ENCODE measurements around the gene TRIO. TPM values are rescaled to one million over a fixed set of nuclear protein-coding genes. Genes with fewer than 3 reads are reported as not detected.

The TRIO gene
- total and polyA plus RNA-seq, 5 experiments from 2014 or later, result 0.69 to 8.3 (median 4.0) TPM; not detected in 1

- DNase-seq, result no peak
- H3K4me1 Mint-ChIP-seq, result peaks cover 0 to 46% (median 0%) of the 10 kb centered on the region in 4 donors
- peaks cover 0 to 5% (median 0%) of the 10 kb centered on the region in 3 donors for H3K36me3 Mint-ChIP-seq
- peaks cover 0 to 10% (median 3%) of the 10 kb centered on the region in 9 donors for H3K9me3 Mint-ChIP-seq
- POLR2A ChIA-PET, result no interaction called here
- ATAC-seq, result no peak
- peaks cover 3 to 9% (median 4%) of the 10 kb centered on the region in 5 donors for H3K27me3 Mint-ChIP-seq
- H3K27ac Mint-ChIP-seq, result peak overlapping the region in 1 of 10 donors; percentile 71
- H3K4me3 Mint-ChIP-seq, result no peak overlapping the region
Measured at GRCh38 chr5:14167211-14167845, 24.2 kb downstream of the TRIO start.

DNA sequence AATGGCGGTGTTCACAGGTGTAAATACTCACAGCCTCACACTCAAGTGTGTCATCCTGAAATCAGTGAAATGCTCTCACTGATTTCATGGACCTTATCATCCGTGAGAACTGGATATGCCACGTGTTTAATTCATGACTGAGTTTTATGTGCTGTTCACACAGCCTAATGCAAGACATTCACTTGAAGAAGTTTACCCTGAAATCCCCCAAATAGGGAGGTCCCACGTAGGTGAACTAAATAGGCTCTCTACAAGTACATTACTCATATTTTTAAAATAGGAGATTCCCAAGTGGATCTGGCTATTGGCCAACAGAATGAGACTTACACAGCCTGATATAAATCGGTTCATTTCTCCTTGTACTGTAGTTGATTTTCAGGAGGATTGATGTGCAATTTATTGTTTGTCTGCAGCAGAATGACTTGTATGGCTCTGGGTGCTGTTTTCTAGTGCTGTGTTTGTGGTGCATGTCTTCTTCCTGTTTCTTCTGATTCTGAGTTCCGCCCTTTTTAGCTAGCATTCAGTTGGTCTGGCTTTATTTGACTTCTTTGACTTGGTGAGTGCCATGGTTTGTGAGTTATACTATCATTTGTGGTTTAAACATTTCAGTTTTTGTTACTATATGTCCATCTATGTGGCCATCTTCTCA is 25.1 kb downstream of the TRIO start:
- peaks cover 0 to 54% (median 0%) of the 10 kb centered on the region in 4 donors for H3K4me1 Mint-ChIP-seq
- H3K27ac Mint-ChIP-seq, result peak overlapping the region in 2 of 10 donors; percentile 0 to 71
- POLR2A ChIA-PET, result no interaction called here
- peaks cover 0 to 10% (median 3%) of the 10 kb centered on the region in 9 donors for H3K9me3 Mint-ChIP-seq
- peaks cover 0 to 5% (median 0%) of the 10 kb centered on the region in 3 donors for H3K36me3 Mint-ChIP-seq
- peaks cover 8 to 15% (median 10%) of the 10 kb centered on the region in 5 donors for H3K27me3 Mint-ChIP-seq
- ATAC-seq (no peak), DNase-seq (no peak)
- H3K4me3 Mint-ChIP-seq, result peak overlapping the region in 1 of 10 donors; percentile 71

DNA sequence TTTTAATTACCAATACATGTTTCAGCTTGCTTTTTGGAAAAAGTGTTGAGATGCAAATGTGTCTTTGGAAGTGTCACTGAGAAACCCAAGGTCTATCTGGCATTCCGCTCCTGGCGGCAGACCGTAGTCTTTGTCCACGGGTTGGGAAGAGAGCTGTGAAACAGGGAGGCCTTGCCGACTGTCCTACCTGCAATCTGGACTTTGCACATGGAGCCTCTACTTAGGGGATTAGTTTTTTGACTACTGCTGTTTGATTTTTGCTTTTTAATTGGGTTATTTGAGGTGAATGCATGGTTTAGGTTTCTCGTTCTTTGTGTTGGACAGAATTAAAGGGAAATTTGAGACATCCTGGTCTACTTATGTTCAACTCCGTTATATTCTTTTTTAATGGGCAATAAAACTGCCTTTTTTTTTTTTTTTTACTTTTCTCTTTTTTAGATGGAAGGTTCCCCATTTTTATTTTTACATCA is 25.7 kb downstream of the TRIO start:
- Mint-ChIP-seq H3K36me3 (peaks cover 0 to 5% (median 0%) of the 10 kb centered on the region in 3 donors), H3K4me1 (peaks cover 0 to 60% (median 1%) of the 10 kb centered on the region in 4 donors), H3K27ac (peak overlapping the region in 2 of 10 donors; percentile 0 to 71), H3K27me3 (peaks cover 9 to 20% (median 13%) of the 10 kb centered on the region in 5 donors), H3K9me3 (peaks cover 0 to 9% (median 3%) of the 10 kb centered on the region in 9 donors), H3K4me3 (peak overlapping the region in 1 of 10 donors; percentile 71)
- DNase-seq (no peak), ATAC-seq (no peak)
- POLR2A ChIA-PET, result no interaction called here

GRCh38 chr5:14171046-14171445 is 27.9 kb downstream of the TRIO start:
- DNase-seq (no peak), ATAC-seq (no peak)
- Mint-ChIP-seq H3K36me3 (no peaks in the 10 kb centered on the region), H3K27me3 (peaks cover 10 to 26% (median 17%) of the 10 kb centered on the region in 5 donors), H3K9me3 (no peaks in the 10 kb centered on the region), H3K27ac (no peak overlapping the region), H3K4me1 (peaks cover 3 to 70% (median 4%) of the 10 kb centered on the region in 4 donors), H3K4me3 (no peak overlapping the region)
- POLR2A ChIA-PET, result no interaction called here

- POLR2A ChIA-PET, result no interaction called here
- ATAC-seq (no peak), DNase-seq (no peak)
- Mint-ChIP-seq H3K4me3 (peak overlapping the region in 1 of 10 donors; percentile 4), H3K27ac (peak overlapping the region in 1 of 10 donors; percentile 60), H3K36me3 (no peaks in the 10 kb centered on the region), H3K27me3 (peaks cover 10 to 26% (median 17%) of the 10 kb centered on the region in 5 donors), H3K4me1 (peaks cover 3 to 70% (median 4%) of the 10 kb centered on the region in 4 donors), H3K9me3 (no peaks in the 10 kb centered on the region)
Measured at GRCh38 chr5:14171621-14172020, 28.5 kb downstream of the TRIO start.

- DNase-seq, result no peak
- Mint-ChIP-seq H3K9me3 (no peaks in the 10 kb centered on the region), H3K4me1 (peaks cover 3 to 65% (median 4%) of the 10 kb centered on the region in 4 donors), H3K27me3 (peaks cover 10 to 26% (median 17%) of the 10 kb centered on the region in 5 donors), H3K4me3 (peak overlapping the region in 1 of 10 donors; percentile 44), H3K36me3 (no peaks in the 10 kb centered on the region), H3K27ac (peak overlapping the region in 1 of 10 donors; percentile 60)
- POLR2A ChIA-PET, result no interaction called here
- no peak for ATAC-seq
Measured at GRCh38 chr5:14172149-14172795, 29.1 kb downstream of the TRIO start.

GRCh38 chr5:14173377-14174229 is 30.5 kb downstream of the TRIO start:
- no peak for ATAC-seq

DNA sequence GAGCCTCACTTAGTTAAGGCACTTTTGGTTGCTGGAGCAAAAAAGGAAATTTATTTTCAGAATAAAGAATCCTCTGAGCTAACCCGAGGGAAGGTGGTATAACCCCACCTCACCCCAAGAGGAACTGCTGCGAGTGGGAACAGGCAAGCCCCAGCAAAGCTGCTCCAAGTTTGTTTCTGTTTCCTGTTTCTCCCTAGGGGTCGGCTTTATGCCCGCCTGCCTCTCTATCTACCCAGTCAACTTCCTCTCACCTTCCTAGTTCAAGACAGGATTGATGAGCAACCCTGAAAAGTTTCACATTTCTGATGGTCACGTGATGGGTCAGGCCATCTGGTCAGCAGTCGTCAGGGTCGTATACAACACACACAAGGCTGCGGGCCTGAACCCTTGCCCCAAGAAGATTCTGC is 31.1 kb downstream of the TRIO start:
- Mint-ChIP-seq H3K4me3 (peak overlapping the region in 1 of 10 donors; percentile 56), H3K9me3 (no peaks in the 10 kb centered on the region), H3K36me3 (no peaks in the 10 kb centered on the region), H3K27ac (peak overlapping the region in 2 of 10 donors; percentile 25 to 61), H3K4me1 (peaks cover 3 to 47% (median 4%) of the 10 kb centered on the region in 4 donors), H3K27me3 (peaks cover 12 to 26% (median 19%) of the 10 kb centered on the region in 5 donors)
- POLR2A ChIA-PET, result no interaction called here
- DNase-seq (no peak), ATAC-seq (no peak)

More at GRCh38 chr5:14173377-14174229, 30.5 kb downstream of the TRIO start:
- peak overlapping the region in 1 of 10 donors; percentile 56 for H3K4me3 Mint-ChIP-seq
- no peak for DNase-seq
- H3K27me3 Mint-ChIP-seq, result peaks cover 12 to 26% (median 19%) of the 10 kb centered on the region in 5 donors
- H3K9me3 Mint-ChIP-seq, result no peaks in the 10 kb centered on the region
- peaks cover 3 to 54% (median 4%) of the 10 kb centered on the region in 4 donors for H3K4me1 Mint-ChIP-seq
- POLR2A ChIA-PET, result no interaction called here
- H3K27ac Mint-ChIP-seq, result peak overlapping the region in 1 of 10 donors; percentile 61
- no peaks in the 10 kb centered on the region for H3K36me3 Mint-ChIP-seq

DNA sequence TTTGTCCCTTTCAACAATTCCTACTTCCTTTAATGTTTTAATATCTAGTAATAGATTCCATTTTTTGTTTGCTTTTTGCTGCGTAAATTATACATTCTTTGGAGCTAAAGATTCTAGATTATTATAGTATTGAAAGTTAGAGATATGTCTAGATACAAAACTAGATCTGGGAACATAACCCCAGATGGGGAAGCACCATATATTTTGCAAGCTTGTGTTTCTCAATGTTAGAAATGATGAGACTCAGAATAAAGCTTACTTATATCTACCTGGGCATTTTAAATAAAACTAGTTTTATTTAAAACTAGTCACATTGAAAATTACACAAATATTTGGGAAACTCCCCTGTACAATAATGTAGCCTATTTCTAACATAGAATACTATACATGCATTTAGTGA is 32.2 kb downstream of the TRIO start:
- H3K4me3 Mint-ChIP-seq, result no peak overlapping the region
- H3K9me3 Mint-ChIP-seq, result no peaks in the 10 kb centered on the region
- no peak for ATAC-seq
- H3K4me1 Mint-ChIP-seq, result peaks cover 3 to 39% (median 4%) of the 10 kb centered on the region in 4 donors
- POLR2A ChIA-PET, result no interaction called here
- H3K27ac Mint-ChIP-seq, result no peak overlapping the region
- no peaks in the 10 kb centered on the region for H3K36me3 Mint-ChIP-seq
- no peak for DNase-seq
- peaks cover 12 to 26% (median 18%) of the 10 kb centered on the region in 5 donors for H3K27me3 Mint-ChIP-seq

- POLR2A ChIA-PET, result no interaction called here
- H3K4me3 Mint-ChIP-seq, result no peak overlapping the region
- no peaks in the 10 kb centered on the region for H3K36me3 Mint-ChIP-seq
- no peaks in the 10 kb centered on the region for H3K9me3 Mint-ChIP-seq
- no peak overlapping the region for H3K27ac Mint-ChIP-seq
- peaks cover 3 to 28% (median 4%) of the 10 kb centered on the region in 4 donors for H3K4me1 Mint-ChIP-seq
- H3K27me3 Mint-ChIP-seq, result peaks cover 12 to 26% (median 16%) of the 10 kb centered on the region in 5 donors
- no peak for ATAC-seq
- DNase-seq, result no peak
Measured at GRCh38 chr5:14176888-14177287, 33.7 kb downstream of the TRIO start.

DNA sequence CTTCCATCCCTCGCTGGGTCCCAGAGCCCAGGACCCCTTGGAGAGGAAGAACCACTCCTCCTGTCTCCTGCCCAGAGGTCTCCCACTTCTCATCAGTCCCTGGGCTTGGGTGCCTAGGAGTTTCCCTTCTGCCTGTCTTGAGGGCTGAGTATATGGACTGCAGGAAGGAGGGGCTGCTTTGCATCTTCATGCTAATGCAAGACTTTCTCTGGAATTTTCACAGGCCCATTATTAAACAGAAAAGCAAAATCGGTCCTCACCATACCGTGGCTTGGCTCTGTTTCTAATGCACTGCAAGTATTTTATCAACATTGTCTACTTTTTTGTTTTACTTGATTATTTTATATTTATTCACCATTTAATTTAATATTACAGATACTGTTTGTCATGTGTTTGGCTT is 34.5 kb downstream of the TRIO start:
- no peak overlapping the region for H3K27ac Mint-ChIP-seq
- peaks cover 3 to 21% (median 4%) of the 10 kb centered on the region in 4 donors for H3K4me1 Mint-ChIP-seq
- no peak for DNase-seq
- POLR2A ChIA-PET, result no interaction called here
- no peaks in the 10 kb centered on the region for H3K36me3 Mint-ChIP-seq
- H3K9me3 Mint-ChIP-seq, result no peaks in the 10 kb centered on the region
- no peak overlapping the region for H3K4me3 Mint-ChIP-seq
- peaks cover 8 to 20% (median 12%) of the 10 kb centered on the region in 5 donors for H3K27me3 Mint-ChIP-seq
- no peak for ATAC-seq

- H3K4me3 Mint-ChIP-seq, result no peak overlapping the region
- H3K27ac Mint-ChIP-seq, result no peak overlapping the region
- POLR2A ChIA-PET, result no interaction called here
- ATAC-seq (no peak), DNase-seq (no peak)
- H3K27me3 Mint-ChIP-seq, result peaks cover 5 to 16% (median 11%) of the 10 kb centered on the region in 5 donors
- peaks cover 3 to 16% (median 4%) of the 10 kb centered on the region in 4 donors for H3K4me1 Mint-ChIP-seq
- no peaks in the 10 kb centered on the region for H3K36me3 Mint-ChIP-seq
- no peaks in the 10 kb centered on the region for H3K9me3 Mint-ChIP-seq
Measured at GRCh38 chr5:14178091-14178490, 34.9 kb downstream of the TRIO start.
